Retinal pigment epithelial cell (primary cell): Measurements from ENCODE around the gene TSPAN14.

Experiments
- DNase-seq: peaks from one replicate; pipeline ENCODE4 v3.0.0-alpha.2; 2010; ENCODE audit warnings: low read depth
- H3K4me3 ChIP-seq: 2 replicates; pipeline ENCODE4 v1.5.1; 2011; ENCODE audit warnings: mild to moderate bottlenecking, low read length, control low read depth, moderate library complexity
- TF ChIP-seq, protein P1 (sequence below): conservative IDR thresholded peaks from 2 replicates; pipeline ENCODE4 v1.5.1; 2011; ENCODE audit warnings: low read depth, low read length, control low read depth, inconsistent platforms

The TSPAN14 gene

DNA sequence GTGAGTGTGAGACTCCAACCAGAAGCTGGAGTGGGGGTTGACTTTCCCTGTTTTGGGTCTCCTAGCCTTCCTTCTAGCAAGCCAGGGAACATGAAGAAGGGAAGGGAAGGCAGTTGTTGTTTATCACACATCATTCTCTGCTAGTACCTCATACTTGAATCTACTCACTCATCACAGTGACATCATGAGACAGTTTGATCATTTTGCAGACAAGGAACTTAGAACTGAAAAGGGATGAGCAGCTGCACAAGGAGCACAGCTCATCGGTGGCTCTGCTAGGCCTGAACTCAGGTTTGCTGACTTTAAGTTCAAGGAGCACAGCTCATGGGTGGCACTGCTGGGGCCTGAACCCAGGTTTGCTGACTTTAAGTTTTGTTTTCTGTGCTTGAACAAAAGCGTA is 26.6 kb upstream of the TSPAN14 start:
- no peak for DNase-seq
- no peak overlapping the region for H3K4me3 ChIP-seq
- TF ChIP-seq, protein P1, sequence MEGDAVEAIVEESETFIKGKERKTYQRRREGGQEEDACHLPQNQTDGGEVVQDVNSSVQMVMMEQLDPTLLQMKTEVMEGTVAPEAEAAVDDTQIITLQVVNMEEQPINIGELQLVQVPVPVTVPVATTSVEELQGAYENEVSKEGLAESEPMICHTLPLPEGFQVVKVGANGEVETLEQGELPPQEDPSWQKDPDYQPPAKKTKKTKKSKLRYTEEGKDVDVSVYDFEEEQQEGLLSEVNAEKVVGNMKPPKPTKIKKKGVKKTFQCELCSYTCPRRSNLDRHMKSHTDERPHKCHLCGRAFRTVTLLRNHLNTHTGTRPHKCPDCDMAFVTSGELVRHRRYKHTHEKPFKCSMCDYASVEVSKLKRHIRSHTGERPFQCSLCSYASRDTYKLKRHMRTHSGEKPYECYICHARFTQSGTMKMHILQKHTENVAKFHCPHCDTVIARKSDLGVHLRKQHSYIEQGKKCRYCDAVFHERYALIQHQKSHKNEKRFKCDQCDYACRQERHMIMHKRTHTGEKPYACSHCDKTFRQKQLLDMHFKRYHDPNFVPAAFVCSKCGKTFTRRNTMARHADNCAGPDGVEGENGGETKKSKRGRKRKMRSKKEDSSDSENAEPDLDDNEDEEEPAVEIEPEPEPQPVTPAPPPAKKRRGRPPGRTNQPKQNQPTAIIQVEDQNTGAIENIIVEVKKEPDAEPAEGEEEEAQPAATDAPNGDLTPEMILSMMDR: no peak

DNA sequence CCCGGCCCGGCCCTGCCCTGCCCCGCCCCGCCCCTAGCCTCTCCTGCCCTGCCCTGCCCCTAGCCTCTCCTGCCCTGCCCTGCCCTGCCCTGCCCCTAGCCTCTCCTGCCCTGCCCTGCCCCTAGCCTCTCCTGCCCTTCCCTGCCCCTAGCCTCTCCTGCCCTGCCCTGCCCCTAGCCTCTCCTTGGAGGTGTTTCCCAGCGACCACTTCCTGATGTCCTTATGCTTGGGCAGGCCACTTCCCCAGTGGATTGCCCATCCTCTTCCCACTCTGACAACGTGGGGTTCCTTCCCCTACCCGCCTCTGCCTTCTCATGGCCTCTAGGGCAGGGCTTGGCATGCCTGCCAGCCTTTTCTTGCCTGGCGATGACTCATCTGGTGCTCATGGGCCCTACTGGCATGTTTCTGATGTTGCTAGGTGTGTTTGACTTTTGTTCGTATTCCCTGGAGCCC is 24.6 kb upstream of the TSPAN14 start:
- H3K4me3 ChIP-seq: no peak overlapping the region
- TF ChIP-seq, protein P1: no peak
- no peak for DNase-seq

DNA sequence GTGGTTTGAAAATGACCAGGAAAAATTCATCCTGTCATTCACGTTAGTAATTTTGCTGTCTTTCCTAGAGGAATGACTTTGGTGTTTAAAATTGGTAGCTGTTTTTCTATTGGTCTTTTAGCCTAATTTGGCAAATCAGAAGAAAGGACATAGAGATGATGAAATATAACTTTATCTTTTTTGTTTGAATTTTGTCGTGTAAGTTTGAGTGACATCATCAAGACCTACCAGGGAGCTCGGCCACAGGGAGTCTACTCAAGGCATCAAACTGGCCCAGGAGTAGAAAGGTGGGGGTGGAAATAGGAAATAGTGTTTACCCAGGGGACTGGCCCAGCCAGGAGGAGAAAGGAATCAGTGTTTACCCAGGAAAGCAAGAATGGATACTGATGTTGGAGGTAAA is 21.0 kb upstream of the TSPAN14 start:
- no peak overlapping the region for H3K4me3 ChIP-seq
- no peak for DNase-seq
- TF ChIP-seq, protein P1: no peak

DNA sequence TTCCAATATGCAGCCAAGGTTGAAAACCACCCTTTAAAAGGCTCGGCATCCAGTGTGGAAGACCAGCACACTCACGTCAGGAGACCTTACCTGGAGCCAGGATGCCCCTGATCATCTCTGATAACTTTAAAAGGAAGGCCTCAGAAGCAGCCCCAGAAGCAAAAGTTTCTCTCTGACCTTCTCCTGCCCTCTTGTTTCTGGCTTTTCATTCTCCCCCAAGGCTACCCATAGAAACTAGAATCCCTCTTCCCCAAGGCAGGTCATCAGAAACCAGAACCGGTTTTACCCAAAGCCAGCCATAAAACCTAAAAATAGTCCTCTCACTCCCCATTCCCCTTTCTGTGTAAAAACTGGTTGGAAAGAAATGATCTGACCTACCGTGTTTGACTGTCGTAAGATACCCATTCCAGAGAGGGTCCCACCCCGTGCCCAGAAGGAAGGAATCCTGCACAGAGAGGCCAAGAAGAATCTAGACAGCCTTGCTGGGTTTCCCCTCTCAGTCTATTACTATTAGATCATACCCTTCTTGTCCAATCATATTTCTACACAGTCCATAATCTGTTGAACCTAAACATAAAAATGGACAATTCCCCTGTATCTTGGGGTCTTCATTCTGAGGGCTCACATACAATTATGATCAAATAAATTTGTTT is 17.5 kb upstream of the TSPAN14 start:
- H3K4me3 ChIP-seq: no peak overlapping the region
- DNase-seq: no peak
- TF ChIP-seq, protein P1: no peak

DNA sequence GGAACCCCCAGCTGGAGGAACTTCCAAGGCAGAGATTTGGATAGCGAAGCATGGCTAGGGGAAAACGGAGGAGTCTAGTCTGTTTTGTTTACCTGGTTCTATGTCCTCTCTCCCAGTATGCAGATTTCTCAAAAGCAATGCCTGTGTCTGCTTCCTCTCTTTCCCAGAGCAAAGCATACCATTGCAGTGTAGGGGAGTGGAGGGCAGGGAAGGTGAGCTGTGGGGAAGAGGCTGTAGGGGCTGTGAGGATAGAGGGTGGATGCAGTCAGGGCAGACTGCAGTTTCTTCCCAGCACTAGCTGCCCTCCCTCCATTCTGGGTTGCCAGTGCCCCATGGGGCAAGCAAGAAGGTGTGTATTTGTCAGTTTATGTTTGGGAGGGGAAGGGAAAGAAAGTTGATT is 16.9 kb upstream of the TSPAN14 start:
- H3K4me3 ChIP-seq: no peak overlapping the region
- TF ChIP-seq, protein P1: no peak
- no peak for DNase-seq

DNA sequence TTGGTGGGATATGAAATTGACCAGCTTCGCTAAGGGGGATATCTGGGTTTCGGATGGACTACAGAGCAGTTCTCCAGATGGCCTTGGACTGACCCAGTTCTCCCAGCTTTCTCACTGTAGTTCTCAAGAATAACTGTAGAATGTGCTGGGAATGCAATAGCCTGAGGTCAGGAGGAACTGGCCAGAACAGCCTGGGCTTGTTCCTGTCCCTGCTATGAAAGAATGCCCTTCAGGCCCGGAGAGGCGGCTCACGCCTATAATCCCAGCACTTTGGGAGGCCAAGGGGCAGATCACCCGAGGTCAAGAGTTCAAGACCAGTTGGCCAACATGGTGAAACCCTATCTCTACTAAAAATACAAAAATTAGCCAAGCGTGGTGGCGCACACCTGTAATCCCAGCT is 12.3 kb upstream of the TSPAN14 start:
- H3K4me3 ChIP-seq: no peak overlapping the region
- DNase-seq: no peak
- TF ChIP-seq, protein P1: no peak

DNA sequence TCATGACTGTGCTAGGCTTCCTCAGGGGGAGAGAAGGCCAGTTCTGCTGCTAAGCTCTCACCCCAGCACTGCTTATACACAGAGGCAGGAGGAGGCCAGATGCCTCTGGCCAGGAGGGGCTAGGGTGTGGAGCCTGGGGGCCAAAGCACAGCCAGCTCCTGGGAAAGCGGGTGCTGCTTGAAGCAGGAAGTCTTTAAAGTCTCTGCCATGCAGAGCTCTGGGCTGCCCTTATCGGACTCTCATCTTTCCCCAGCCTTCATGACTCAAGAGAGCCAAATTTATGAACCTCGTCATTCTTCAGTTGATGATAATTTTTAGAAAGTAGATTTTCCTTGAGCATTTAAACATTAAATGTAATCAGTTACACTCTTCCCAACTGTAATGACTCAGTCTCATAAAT is 11.2 kb upstream of the TSPAN14 start:
- DNase-seq: no peak
- TF ChIP-seq, protein P1: no peak
- H3K4me3 ChIP-seq: no peak overlapping the region
